Neutrophil (primary cell): ENCODE data around the gene GRHL3.

Experiments used
- H3K27ac ChIP-seq: fragments of 200-600 bp; sonication (generic); 2 replicates; pipeline ENCODE4 v1.5.1; 2016; ENCODE audit warnings: mild to moderate bottlenecking, moderate library complexity
- H3K27me3 ChIP-seq: fragments of 200-600 bp; sonication (generic); 2 replicates; pipeline ENCODE4 v1.6.0; 2016; ENCODE audit warnings: mild to moderate bottlenecking
- H3K36me3 ChIP-seq: fragments of 200-600 bp; sonication (generic); 2 replicates; pipeline ENCODE4 v1.5.1; 2017
- H3K4me1 ChIP-seq, 2 experiments: fragments of 200-600 bp in 1 of 2; sonication (generic) in 1 of 2; 1 replicate in 1 of 2; 2 replicates in 1 of 2; pipeline versions ENCODE4 v1.5.1 to v1.6.1; 2013 to 2016; ENCODE audit warnings: low read depth in 1 of 2, low read length in 1 of 2, mild to moderate bottlenecking in 1 of 2, moderate library complexity in 1 of 2; ENCODE audit not compliant: control insufficient read depth in 1 of 2, insufficient read depth in 1 of 2
- H3K4me3 ChIP-seq, 2 experiments: fragments of 200-600 bp in 1 of 2; sonication (generic) in 1 of 2; 1 replicate in 1 of 2; 2 replicates in 1 of 2; pipeline ENCODE4 v1.5.1; 2013 to 2016; ENCODE audit warnings: low read depth in 1 of 2, low read length in 1 of 2, mild to moderate bottlenecking in 1 of 2, moderate library complexity in 1 of 2
- H3K9me3 ChIP-seq: fragments of 200-600 bp; sonication (generic); 2 replicates; pipeline ENCODE4 v1.5.1; 2016
- CTCF ChIP-seq: fragments of 200-600 bp; sonication (generic); IDR thresholded peaks from 2 replicates; pipeline ENCODE4 v1.5.1; 2016; ENCODE audit warnings: antibody characterized with exemption

Gene GRHL3

GRCh38 chr1:24329331-24329730, 10.2 kb downstream of the GRHL3 start:
- TF ChIP-seq CTCF = no peak
- H3K4me3 ChIP-seq = no peak overlapping the region
- peaks cover 44% of the 10 kb centered on the region for H3K27me3 ChIP-seq
- H3K27ac ChIP-seq = no peak overlapping the region
- no peaks in the 10 kb centered on the region for H3K4me1 ChIP-seq
- H3K9me3 ChIP-seq = no peaks in the 10 kb centered on the region
- no peaks in the 10 kb centered on the region for H3K36me3 ChIP-seq

- Histone ChIP-seq H3K9me3 (no peaks in the 10 kb centered on the region), H3K36me3 (no peaks in the 10 kb centered on the region), H3K4me3 (no peak overlapping the region), H3K27me3 (peaks cover 38% of the 10 kb centered on the region), H3K4me1 (no peaks in the 10 kb centered on the region), H3K27ac (no peak overlapping the region)
- no peak for TF ChIP-seq CTCF
Observed at GRCh38 chr1:24329797-24330543, 10.8 kb downstream of the GRHL3 start.

GRCh38 chr1:24331961-24332673, 13.0 kb downstream of the GRHL3 start:
- Histone ChIP-seq H3K4me1 (no peaks in the 10 kb centered on the region), H3K9me3 (no peaks in the 10 kb centered on the region), H3K27ac (no peak overlapping the region), H3K4me3 (no peak overlapping the region), H3K36me3 (no peaks in the 10 kb centered on the region), H3K27me3 (peaks cover 16% of the 10 kb centered on the region)
- TF ChIP-seq CTCF = no peak

- Histone ChIP-seq H3K27me3 (no peaks in the 10 kb centered on the region), H3K4me3 (no peak overlapping the region), H3K36me3 (no peaks in the 10 kb centered on the region), H3K9me3 (no peaks in the 10 kb centered on the region), H3K4me1 (no peaks in the 10 kb centered on the region), H3K27ac (no peak overlapping the region)
- no peak for TF ChIP-seq CTCF
Observed at GRCh38 chr1:24336075-24336474, 16.9 kb downstream of the GRHL3 start.

- Histone ChIP-seq H3K36me3 (no peaks in the 10 kb centered on the region), H3K27me3 (no peaks in the 10 kb centered on the region), H3K4me1 (no peaks in the 10 kb centered on the region), H3K27ac (no peak overlapping the region), H3K4me3 (no peak overlapping the region), H3K9me3 (no peaks in the 10 kb centered on the region)
- no peak for TF ChIP-seq CTCF
Observed at GRCh38 chr1:24337455-24337854, 18.3 kb downstream of the GRHL3 start.
